ENCODE data around the gene MAPRE2.

- TF ChIP-seq EZH2 (IDR thresholded peaks at IDR 0.05) (no peak), POLR2AphosphoS5 (IDR thresholded peaks at IDR 0.05; ENCODE audit: borderline replicate concordance, low read depth, low read length) (no peak), FOXP2 (optimal IDR thresholded peaks at IDR 0.05; ENCODE audit: control extremely low read depth, extremely low read length, insufficient read depth) (no peak)
Observed at GRCh38 chr18:35084494-35085449, 43.6 kb downstream of the MAPRE2 start.
